Epithelial cell of proximal tubule (primary cell): ENCODE results near the gene SUV39H1. TPM values are rescaled to one million over a fixed set of nuclear protein-coding genes. Genes with fewer than 3 reads are reported as not detected.
"Not testable (repeated sequence)": the region's sequence is repeated elsewhere in the genome, so short reads cannot be mapped to it uniquely, and the experiment has no call there.

ENCODE experiments used
- DNase-seq: peaks from one replicate; pipeline ENCODE4 v3.0.0-alpha.2; 2011; ENCODE audit warnings: low read depth
- H3K4me3 ChIP-seq: 2 replicates; pipeline ENCODE4 v1.5.1; 2011; ENCODE audit warnings: low read depth, mild to moderate bottlenecking, low read length
- CTCF ChIP-seq: conservative IDR thresholded peaks from 2 replicates; pipeline ENCODE4 v1.5.1; 2012; ENCODE audit warnings: low read depth, mild to moderate bottlenecking, low read length
- total RNA-seq: library from RNA; depleted of rRNA; stranded (reverse); fragments of >200 nt; gene quantifications from 2 replicates; pipeline ENCODE4 v1.2.3, GENCODE V29; 2015

SUV39H1 gene
- total RNA-seq, 1 donor from 2014 or later: 13.3 TPM

GRCh38 chrX:48666649-48667048 lies 29.9 kb upstream of the SUV39H1 start:
- TF ChIP-seq CTCF: no peak
- H3K4me3 ChIP-seq: no peak overlapping the region
- DNase-seq: no peak

- no peak for TF ChIP-seq CTCF
- no peak overlapping the region for H3K4me3 ChIP-seq
- DNase-seq: no peak
These were observed 29.0 kb upstream of the SUV39H1 start for GRCh38 chrX:48667509-48667908.

DNA sequence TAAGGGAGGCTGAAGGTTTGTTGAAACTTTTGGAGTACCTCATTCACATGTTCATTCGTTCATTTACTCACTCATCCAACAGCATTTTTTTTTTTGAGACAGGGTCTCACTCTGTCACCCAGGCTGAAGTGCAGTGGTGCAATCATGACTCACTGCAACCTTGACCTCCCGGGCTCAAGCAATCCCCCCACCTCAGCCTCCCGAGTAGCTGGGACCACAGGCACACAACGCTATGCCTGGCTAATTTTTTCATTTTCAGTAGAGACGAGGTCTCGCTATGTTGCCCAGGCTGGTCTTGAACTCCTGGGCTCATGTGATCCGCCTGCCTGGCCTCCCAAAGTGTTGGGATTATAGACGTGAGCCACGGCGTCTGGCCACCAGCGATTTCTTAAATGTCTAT lies 28.3 kb upstream of the SUV39H1 start:
- not testable (repeated sequence) for H3K4me3 ChIP-seq, DNase-seq

DNA sequence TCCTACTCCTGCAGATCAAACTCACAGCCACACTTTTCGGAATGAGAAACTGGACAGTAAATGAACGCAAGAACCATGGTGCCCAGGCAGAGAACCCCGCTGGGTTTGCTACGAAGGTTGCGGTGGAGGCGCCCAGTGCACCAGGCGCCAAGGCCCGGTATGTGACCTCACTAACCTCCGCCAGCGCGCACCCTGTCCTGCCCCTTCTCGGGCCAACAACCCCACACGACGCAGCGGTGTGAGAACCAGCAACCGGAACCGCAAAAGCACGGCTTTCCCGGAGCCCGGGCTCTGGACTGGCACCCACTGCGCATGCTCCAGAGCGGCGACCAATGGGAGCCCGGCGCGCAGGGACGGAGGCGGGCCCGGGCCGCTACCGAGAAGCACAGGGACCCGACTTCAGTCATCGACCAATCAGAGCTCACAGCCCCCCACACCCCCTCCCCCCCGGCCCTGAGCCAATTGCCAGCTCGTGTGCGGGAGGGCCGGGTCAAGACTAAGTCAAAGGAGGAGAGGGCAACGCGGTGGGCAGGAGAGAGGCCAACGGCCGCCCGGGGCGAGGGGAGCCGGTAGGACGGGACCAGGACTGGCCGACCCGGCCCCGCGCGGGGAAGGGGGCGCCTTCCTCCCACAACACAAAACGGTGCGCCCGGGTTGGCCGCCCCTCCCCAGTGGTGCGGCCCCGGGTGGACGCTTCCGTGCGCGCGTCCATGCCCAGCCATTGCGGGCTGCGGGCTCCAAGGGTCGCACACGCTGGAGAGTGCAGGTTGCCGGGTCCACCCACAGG lies 20.2 kb upstream of the SUV39H1 start:
- no peak for TF ChIP-seq CTCF
- peak overlapping the region; percentile 75 for H3K4me3 ChIP-seq
- no peak for DNase-seq

DNA sequence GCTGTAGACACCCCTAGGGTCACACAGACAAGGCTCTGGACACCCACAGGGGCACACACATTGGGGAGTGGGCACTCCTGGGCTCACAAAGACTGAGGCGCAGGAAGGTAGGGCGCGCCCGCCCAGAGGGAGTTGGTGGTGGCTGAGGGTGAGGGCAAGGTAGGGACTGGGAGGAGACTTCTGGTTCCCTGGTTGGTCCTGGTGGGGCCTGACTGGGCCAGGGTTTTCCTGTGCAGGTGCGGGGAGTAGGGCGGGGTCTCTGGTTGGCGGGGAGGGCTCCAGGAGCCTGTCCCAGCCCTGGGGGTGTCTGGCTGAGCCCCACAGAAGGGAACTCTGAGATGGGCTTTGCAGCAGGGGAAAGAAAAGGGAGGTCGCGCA lies 19.7 kb upstream of the SUV39H1 start:
- no peak for DNase-seq
- peak overlapping the region; percentile 75 for H3K4me3 ChIP-seq
- no peak for TF ChIP-seq CTCF

DNA sequence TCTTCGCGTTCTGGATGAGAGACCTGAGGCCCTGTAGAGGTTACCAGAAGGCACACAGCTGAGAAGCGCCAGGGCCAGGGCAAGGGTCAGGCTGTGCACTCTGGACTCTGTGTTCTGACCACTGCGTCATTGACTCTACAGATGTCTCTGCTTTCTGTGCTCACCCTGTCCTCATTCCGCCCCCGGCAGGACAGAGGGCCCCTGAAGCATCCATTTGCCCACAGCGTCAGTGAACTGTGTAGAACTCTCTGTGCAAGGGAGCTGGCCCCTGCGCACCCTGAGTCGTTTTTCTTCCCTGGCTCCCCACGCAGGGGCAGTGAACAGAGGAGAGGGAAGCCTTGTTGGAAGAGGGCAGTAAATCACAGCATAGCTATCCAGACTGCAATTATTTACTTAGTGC lies 19.0 kb upstream of the SUV39H1 start:
- TF ChIP-seq CTCF: no peak
- no peak for DNase-seq
- H3K4me3 ChIP-seq: peak overlapping the region; percentile 75

DNA sequence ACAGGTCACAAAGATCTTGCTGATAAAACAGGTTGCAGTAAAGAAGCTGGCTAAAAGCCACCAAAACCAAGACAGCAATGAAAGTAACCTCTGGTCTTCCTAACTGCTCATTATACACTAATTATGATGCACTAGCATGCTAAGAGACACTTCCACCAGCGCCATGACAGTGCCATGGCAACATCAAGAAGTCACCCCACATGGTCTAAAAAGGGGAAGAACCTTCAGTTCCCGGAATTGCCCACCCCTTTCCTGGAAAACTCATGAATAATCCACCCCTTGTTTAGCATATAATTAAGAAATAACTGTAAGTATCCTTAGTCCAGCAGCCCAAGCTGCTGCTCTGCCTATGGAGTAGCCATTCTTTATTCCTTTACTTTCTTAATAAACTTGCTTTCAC lies 16.1 kb upstream of the SUV39H1 start:
- not testable (repeated sequence) for DNase-seq, H3K4me3 ChIP-seq

GRCh38 chrX:48680925-48681324 lies 15.6 kb upstream of the SUV39H1 start:
- DNase-seq, H3K4me3 ChIP-seq: not testable (repeated sequence)
